Neutrophil (primary cell): ENCODE data around the gene TSPAN12.

Source experiments
- H3K27ac ChIP-seq: fragments of 200-600 bp; sonication (generic); 2 replicates; pipeline ENCODE4 v1.5.1; 2016; ENCODE audit warnings: mild to moderate bottlenecking, moderate library complexity
- H3K27me3 ChIP-seq: fragments of 200-600 bp; sonication (generic); 2 replicates; pipeline ENCODE4 v1.6.0; 2016; ENCODE audit warnings: mild to moderate bottlenecking
- H3K36me3 ChIP-seq: fragments of 200-600 bp; sonication (generic); 2 replicates; pipeline ENCODE4 v1.5.1; 2017
- H3K4me1 ChIP-seq, 2 experiments: fragments of 200-600 bp in 1 of 2; sonication (generic) in 1 of 2; 1 replicate in 1 of 2; 2 replicates in 1 of 2; pipeline versions ENCODE4 v1.5.1 to v1.6.1; 2013 to 2016; ENCODE audit warnings: low read depth in 1 of 2, low read length in 1 of 2, mild to moderate bottlenecking in 1 of 2, moderate library complexity in 1 of 2; ENCODE audit not compliant: control insufficient read depth in 1 of 2, insufficient read depth in 1 of 2
- H3K4me3 ChIP-seq, 2 experiments: fragments of 200-600 bp in 1 of 2; sonication (generic) in 1 of 2; 1 replicate in 1 of 2; 2 replicates in 1 of 2; pipeline ENCODE4 v1.5.1; 2013 to 2016; ENCODE audit warnings: low read depth in 1 of 2, low read length in 1 of 2, mild to moderate bottlenecking in 1 of 2, moderate library complexity in 1 of 2
- H3K9me3 ChIP-seq: fragments of 200-600 bp; sonication (generic); 2 replicates; pipeline ENCODE4 v1.5.1; 2016
- TF ChIP-seq, protein P1 (sequence below): fragments of 200-600 bp; sonication (generic); IDR thresholded peaks from 2 replicates; pipeline ENCODE4 v1.5.1; 2016; ENCODE audit warnings: antibody characterized with exemption

TSPAN12 gene

DNA sequence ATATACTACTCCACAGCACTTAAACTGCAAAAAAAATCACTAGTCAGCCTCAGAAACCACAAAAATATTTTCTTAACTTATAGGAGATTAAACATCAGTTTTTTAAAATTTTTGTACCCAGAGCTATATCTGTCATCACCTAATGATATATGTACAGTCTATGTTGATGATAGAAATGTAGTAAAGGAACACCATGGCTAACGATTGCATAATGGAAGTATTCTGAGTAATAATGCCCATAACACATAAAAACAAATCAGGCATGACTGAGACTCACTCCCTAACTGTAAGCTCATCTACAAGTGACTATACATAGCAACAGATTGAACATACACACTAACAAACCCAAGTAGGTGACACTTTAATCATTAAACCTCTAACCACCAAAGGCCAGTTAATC, 51.3 kb downstream of the TSPAN12 start:
- no peaks in the 10 kb centered on the region for H3K9me3 ChIP-seq
- peaks cover 18 to 34% of the 10 kb centered on the region in 2 experiments for H3K4me1 ChIP-seq
- no peaks in the 10 kb centered on the region for H3K36me3 ChIP-seq
- H3K4me3 ChIP-seq = no peak overlapping the region
- TF ChIP-seq, protein P1, sequence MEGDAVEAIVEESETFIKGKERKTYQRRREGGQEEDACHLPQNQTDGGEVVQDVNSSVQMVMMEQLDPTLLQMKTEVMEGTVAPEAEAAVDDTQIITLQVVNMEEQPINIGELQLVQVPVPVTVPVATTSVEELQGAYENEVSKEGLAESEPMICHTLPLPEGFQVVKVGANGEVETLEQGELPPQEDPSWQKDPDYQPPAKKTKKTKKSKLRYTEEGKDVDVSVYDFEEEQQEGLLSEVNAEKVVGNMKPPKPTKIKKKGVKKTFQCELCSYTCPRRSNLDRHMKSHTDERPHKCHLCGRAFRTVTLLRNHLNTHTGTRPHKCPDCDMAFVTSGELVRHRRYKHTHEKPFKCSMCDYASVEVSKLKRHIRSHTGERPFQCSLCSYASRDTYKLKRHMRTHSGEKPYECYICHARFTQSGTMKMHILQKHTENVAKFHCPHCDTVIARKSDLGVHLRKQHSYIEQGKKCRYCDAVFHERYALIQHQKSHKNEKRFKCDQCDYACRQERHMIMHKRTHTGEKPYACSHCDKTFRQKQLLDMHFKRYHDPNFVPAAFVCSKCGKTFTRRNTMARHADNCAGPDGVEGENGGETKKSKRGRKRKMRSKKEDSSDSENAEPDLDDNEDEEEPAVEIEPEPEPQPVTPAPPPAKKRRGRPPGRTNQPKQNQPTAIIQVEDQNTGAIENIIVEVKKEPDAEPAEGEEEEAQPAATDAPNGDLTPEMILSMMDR = no peak
- H3K27ac ChIP-seq = no peak overlapping the region
- H3K27me3 ChIP-seq = no peaks in the 10 kb centered on the region

DNA sequence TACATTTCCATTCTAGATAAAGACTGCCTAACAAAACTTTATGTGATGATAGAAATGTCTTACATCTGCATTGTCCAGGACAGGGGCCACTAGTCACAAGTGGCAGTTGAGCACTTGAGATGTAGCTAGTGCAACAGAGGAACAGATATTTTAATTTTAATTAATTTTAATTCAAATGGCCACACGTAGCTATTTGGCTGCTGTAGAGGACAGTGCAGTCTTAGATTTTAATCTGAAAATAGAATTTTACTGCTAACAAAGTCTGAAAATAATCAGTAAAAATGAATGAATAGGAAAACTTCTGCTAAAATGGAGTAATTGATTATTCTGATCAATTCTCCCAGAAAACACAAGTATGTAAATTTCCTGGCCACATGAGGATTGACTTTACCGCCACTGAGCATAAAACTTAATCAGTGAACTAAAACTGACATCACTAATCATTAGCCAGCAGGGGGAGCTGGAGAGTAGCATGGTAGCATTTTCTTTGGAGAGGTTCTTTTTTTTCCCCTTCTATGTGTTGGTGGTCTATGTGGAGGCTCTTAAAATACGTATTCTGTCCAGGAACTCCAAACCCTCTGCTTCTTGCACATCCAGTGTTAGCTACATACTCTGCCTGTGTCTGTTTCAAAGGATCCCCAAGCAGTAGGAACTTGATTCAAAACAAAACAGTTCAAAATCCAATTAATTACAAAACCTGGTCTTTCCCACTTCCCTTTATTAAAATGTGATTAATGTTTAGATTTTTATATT, 52.1 kb downstream of the TSPAN12 start:
- TF ChIP-seq, protein P1 = peak; percentile 69
- Histone ChIP-seq H3K4me1 (peaks cover 16 to 29% of the 10 kb centered on the region in 2 experiments), H3K36me3 (no peaks in the 10 kb centered on the region), H3K9me3 (no peaks in the 10 kb centered on the region), H3K4me3 (no peak overlapping the region), H3K27me3 (no peaks in the 10 kb centered on the region), H3K27ac (no peak overlapping the region)

DNA sequence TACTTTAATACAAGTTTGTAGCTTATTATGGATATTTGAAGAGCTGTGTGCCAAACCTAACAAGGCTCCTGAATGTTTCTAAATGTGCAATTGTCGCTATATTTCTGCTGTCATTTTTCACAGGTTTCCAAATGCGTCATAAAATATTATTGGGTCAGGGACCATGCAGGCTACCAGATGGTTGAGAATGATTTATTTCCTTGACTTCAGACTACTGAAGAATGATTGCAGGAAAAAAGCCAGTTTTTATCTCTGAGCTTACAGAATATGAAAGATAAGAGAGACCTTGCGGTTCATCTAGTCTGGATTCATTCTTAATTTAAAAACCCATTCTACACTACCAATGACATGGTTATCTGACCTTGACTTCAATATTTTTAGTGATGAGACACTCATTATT, 55.2 kb downstream of the TSPAN12 start:
- no peaks in the 10 kb centered on the region for H3K9me3 ChIP-seq
- H3K27ac ChIP-seq = no peak overlapping the region
- H3K4me1 ChIP-seq = peaks cover 4 to 11% of the 10 kb centered on the region in 2 experiments
- H3K4me3 ChIP-seq = no peak overlapping the region
- TF ChIP-seq, protein P1 = no peak
- no peaks in the 10 kb centered on the region for H3K36me3 ChIP-seq
- no peaks in the 10 kb centered on the region for H3K27me3 ChIP-seq

DNA sequence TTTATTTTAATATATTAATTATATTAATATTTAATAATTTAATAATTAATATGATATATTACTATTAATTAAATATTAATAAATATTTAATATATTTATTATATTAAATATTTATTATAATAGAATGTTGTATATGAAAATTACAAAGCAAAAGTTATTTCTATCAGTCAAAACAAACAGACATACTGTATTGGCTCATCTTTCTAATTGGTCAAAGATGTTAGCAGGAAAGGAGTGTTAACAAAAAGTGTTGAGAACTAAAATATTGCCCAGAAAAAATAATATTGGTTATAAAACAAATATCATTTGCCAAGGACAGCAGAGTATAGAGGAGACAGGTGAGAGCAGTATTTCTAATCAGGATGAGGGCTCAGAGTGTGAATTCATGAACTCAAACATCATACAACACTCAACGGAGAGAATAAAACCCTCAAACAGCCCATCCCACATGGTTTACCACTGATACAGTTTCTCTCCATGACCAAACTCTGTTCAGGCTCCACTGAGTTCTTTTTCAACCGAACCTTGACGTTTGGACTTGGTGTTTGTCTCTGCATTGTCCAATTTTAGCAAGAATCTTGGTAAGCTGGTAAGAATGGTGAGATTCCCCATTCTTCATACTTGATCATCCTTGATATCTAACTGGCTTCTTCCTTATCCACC, 58.0 kb downstream of the TSPAN12 start:
- no peaks in the 10 kb centered on the region for H3K9me3 ChIP-seq
- TF ChIP-seq, protein P1 = no peak
- H3K4me3 ChIP-seq = no peak overlapping the region
- H3K4me1 ChIP-seq = peaks cover 4 to 25% of the 10 kb centered on the region in 2 experiments
- H3K36me3 ChIP-seq = no peaks in the 10 kb centered on the region
- no peak overlapping the region for H3K27ac ChIP-seq
- no peaks in the 10 kb centered on the region for H3K27me3 ChIP-seq

DNA sequence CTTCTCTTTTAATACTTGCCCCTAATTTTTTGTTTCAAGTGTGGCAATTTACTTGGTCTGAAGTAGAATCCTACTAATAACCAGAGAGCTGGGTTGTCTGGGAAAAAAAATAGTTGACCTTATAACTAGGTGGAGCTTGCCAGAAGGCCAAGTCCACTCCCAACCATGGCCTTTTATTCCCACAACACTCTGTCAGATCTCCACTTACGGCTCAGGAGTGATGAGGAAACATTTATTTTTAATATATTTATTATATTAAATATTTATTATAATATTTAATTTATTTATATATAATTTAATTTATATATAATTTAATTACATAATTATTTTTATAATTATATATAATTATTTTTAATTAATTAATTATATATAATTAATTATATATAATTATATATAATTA, 58.8 kb downstream of the TSPAN12 start:
- Histone ChIP-seq H3K27ac (no peak overlapping the region), H3K9me3 (no peaks in the 10 kb centered on the region), H3K27me3 (no peaks in the 10 kb centered on the region), H3K36me3 (no peaks in the 10 kb centered on the region), H3K4me3 (no peak overlapping the region), H3K4me1 (peaks cover 4 to 25% of the 10 kb centered on the region in 2 experiments)
- TF ChIP-seq, protein P1 = no peak
